Astrocyte (in vitro differentiated cells and primary cell): ENCODE data around the gene CABP4.

Source experiments
- EZH2 ChIP-seq: IDR thresholded peaks from 2 replicates; pipeline ENCODE4 v1.6.1; 2012; ENCODE audit warnings: mild to moderate bottlenecking, low read length, inconsistent platforms; ENCODE audit not compliant: insufficient read depth
- TF ChIP-seq, protein P1 (sequence below): IDR thresholded peaks from 2 replicates; pipeline ENCODE4 v1.5.1; 2011; ENCODE audit warnings: low read depth, mild to moderate bottlenecking, inconsistent platforms, low read length, moderate library complexity; ENCODE audit not compliant: insufficient read depth

DNA sequence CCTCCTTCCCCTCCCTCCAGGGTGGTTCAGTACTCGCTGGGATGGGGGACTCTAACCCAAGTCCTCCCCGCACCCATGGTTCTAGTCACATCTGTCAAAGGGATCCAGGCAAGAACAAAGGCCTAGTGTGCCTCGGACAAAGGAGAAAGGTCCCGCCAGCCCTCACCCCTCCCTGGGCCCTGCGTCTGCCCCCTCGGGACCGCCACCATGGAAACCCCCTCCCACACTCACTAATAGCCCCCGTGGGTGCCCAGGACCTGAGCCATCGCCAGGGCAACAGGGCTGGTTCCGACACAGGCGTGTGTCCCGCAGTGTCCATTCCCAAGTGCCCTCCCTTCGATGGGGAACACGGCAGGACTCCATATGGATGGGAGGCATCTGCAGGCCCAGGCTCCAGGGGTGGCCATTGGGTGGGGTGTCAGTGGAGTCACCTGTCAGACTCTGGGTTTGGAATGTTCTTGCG, 44.8 kb upstream of the CABP4 start:
- TF ChIP-seq EZH2 = no peak
- TF ChIP-seq, protein P1, sequence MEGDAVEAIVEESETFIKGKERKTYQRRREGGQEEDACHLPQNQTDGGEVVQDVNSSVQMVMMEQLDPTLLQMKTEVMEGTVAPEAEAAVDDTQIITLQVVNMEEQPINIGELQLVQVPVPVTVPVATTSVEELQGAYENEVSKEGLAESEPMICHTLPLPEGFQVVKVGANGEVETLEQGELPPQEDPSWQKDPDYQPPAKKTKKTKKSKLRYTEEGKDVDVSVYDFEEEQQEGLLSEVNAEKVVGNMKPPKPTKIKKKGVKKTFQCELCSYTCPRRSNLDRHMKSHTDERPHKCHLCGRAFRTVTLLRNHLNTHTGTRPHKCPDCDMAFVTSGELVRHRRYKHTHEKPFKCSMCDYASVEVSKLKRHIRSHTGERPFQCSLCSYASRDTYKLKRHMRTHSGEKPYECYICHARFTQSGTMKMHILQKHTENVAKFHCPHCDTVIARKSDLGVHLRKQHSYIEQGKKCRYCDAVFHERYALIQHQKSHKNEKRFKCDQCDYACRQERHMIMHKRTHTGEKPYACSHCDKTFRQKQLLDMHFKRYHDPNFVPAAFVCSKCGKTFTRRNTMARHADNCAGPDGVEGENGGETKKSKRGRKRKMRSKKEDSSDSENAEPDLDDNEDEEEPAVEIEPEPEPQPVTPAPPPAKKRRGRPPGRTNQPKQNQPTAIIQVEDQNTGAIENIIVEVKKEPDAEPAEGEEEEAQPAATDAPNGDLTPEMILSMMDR = no peak
